GM19043 (cell line): ENCODE data around the gene VPREB3.

Experiments
- ATAC-seq: cut with Tn5 transposase; IDR thresholded peaks from one replicate; pipeline ENCODE4 v1.9.1; 2021; ENCODE audit warnings: low read depth; ENCODE audit not compliant: unreplicated experiment

VPREB3 gene

DNA sequence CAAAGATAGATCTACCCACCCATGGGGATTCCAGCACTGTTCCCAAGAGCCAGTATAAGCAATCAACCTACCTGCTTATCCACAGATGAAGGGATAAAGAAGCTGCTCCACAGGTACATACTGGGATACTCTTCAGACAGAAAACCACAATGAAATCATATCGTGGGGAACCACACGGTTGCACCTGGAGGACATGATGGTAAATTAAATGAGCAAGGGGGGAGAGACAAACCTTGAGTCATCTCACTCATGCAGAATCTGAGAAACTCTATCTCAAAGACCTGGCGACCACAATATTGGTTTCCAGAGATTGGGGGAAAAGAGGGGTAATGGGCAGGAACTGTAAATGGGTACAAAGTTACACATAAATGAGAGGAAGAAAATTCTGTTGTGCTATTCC, 48.9 kb downstream of the VPREB3 start:
- ATAC-seq: no peak

DNA sequence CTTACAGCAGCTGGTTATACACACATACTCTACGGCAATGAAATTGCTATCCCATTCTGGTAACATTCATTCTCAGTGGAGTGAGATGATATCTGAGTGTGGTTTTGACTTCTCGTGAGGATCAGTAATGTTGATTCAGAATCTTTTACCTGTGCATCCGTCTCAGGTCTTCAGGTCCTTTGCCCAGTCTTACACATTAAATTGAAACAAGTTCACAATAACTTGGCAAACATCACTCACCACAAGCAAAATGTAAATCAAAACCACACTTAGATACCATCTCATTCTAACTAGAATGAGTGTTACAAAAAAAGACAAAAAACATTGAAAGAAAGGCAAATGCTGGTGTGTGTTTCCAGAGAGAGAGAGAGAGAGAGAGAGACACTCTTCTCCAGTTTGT, 49.4 kb downstream of the VPREB3 start:
- no peak for ATAC-seq

DNA sequence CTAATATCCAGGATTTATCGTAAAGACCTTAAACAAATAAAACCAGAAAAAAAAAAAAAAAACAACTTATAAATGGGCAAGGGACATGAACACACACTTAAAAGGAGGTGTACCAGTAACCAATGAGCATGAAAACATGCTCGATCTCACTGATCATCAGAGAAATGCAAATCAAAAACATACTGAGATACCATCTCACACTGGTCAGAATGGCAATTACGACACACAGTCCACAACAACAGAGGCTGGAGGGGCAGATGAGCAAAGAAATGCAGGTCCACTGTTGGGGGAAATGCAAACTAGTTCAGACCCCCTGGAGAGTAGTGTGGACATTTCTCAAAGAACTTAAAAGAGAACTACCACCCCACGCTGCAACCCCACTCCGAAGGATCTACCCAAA, 50.2 kb downstream of the VPREB3 start:
- no peak for ATAC-seq
